ENCODE data around the gene PARP12. TPM values are rescaled to one million over a fixed set of nuclear protein-coding genes. Genes with fewer than 3 reads are reported as not detected.

Gene PARP12
- total and polyA plus RNA-seq, 9 of the 15 experiments (the other 6 are each of a cell fraction or from before 2014, with no cell fraction given): 4.6 to 40.4 (median 23.5) TPM

GRCh38 chr7:140003913-140004382, 58.8 kb downstream of the PARP12 start (continued):
- no peak for TF ChIP-seq ZBTB40 (IDR thresholded peaks at IDR 0.05)
- no peak for TF ChIP-seq ZBTB40 (CRISPR knock-in tag; IDR thresholded peaks at IDR 0.05)
- no peak for TF ChIP-seq HNRNPUL1 (IDR thresholded peaks at IDR 0.05; ENCODE audit: low read length)
- TF ChIP-seq CBFA2T2 (conservative IDR thresholded peaks at IDR 0.05): no peak
- TF ChIP-seq SMARCE1 (IDR thresholded peaks at IDR 0.05): no peak
- TF ChIP-seq TAF9B (IDR thresholded peaks at IDR 0.05; ENCODE audit: partially characterized antibody): no peak
- TF ChIP-seq HOXB6 (CRISPR knock-in tag; IDR thresholded peaks at IDR 0.05; ENCODE audit: borderline replicate concordance): no peak
- TF ChIP-seq CREB5 (CRISPR knock-in tag; IDR thresholded peaks at IDR 0.05): no peak
- no peak for TF ChIP-seq MEF2D (tag; conservative IDR thresholded peaks at IDR 0.05; ENCODE audit: low read depth)
- 0 out of 2 replicates have a peak, but pooled peaks have one; percentile 9 for TF ChIP-seq ESRRA (IDR thresholded peaks at IDR 0.05; ENCODE audit: borderline replicate concordance, low read depth)
- no peak for TF ChIP-seq GMEB1 (CRISPR knock-in tag; IDR thresholded peaks at IDR 0.05)
- no peak for TF ChIP-seq POLR2G (IDR thresholded peaks at IDR 0.05; ENCODE audit: low read depth, low read length)
- no peak for TF ChIP-seq ZNF778 (CRISPR knock-in tag; IDR thresholded peaks at IDR 0.05)
- TF ChIP-seq RBM22 (IDR thresholded peaks at IDR 0.05; ENCODE audit: low read depth, low read length, poor library complexity, severe bottlenecking): no peak
- TF ChIP-seq PHTF2 (CRISPR knock-in tag; IDR thresholded peaks at IDR 0.05): no peak
- TF ChIP-seq SRSF1 (IDR thresholded peaks at IDR 0.05; ENCODE audit: low read depth, low read length): no peak
- no peak for TF ChIP-seq GATAD2B (IDR thresholded peaks at IDR 0.05; ENCODE audit: borderline replicate concordance)
- no peak for TF ChIP-seq CBFA2T3 (IDR thresholded peaks at IDR 0.05)
- TF ChIP-seq ATF7 (IDR thresholded peaks at IDR 0.05): no peak

Data from K562 (cell line).